Measurements from ENCODE around the gene ASXL2.
A peak's percentile ranks its signal among the peaks of the same experiment; 100 is the strongest.
"Not testable (repeated sequence)": the region's sequence is repeated elsewhere in the genome, so short reads cannot be mapped to it uniquely, and the experiment has no call there.

The ASXL2 gene

DNA sequence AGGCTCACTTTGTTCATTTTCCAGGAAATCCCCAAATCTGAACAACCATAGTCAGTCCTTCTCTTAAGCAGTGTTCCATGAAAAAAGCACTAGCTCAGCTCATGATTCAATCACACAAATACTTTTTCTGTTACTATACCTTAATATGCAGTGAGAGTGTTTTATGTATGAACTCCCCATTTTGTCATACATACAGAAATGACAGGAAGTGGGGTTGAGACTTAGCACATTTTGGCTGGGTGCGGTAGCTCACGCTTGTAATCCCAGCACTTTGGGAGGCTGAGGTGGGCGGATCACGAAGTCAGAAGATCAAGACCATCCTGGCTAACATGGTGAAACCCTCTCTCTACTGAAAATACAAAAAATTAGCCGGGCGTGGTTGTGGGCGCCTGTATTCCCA, 149.7 kb downstream of the ASXL2 start:
- no peak for DNase-seq

DNA sequence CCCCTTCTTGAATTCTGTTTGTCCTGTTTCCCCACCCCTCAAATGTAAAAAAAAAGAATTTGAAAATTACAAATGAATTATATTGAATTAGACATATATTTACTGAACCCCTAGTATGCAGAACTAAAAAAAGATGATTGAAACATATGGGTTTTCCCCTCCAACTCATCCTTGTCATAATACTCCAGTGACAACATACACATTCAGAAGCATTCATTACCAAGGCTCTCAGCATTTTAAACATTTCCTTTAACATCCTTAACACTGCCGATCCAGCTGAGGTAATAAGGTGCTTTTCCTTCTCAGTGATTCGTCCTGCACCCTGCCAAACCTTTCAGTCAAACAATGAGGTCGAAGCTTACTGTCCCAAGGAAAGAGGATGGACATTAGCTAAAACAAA, 151.8 kb downstream of the ASXL2 start:
- DNase-seq: no peak

DNA sequence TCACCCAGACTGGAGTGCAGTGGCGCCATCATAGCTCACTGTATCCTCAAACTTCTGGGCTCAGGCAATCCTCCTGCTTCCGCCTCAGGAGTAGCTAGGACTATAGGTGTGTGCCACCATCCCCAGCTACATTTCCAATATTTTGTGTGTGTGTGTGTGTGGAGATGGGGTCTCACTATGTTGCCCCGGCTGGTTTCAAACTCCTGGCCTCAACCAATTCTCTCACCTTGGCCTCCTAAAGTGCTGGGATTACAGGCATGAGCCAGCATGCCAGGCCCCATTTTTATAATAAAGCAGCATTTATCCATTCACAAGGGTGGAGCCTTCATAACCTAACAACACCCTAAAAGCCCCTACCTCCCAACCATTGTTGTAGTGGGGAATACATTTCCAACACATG, 152.4 kb downstream of the ASXL2 start:
- DNase-seq: no peak

DNA sequence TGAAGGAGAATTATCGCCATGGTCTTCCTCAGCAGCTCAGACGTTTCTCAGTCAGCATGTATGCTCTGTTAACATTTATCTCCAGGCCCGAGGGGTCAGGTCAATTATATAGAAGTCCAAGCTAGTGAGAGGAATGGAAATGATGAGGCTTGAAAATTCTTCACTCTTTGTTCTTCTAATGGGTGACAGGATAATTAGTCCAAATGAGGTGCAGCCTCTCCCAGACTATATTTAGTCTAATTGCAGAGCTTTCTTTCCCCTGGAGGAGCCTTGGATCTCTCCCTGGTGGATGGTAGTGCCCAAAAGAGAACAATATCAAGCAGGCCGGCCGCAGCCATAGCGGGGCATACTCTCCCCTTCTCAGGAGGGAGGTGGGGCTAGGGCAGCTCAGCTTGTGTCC, 153.5 kb downstream of the ASXL2 start:
- DNase-seq: no peak

DNA sequence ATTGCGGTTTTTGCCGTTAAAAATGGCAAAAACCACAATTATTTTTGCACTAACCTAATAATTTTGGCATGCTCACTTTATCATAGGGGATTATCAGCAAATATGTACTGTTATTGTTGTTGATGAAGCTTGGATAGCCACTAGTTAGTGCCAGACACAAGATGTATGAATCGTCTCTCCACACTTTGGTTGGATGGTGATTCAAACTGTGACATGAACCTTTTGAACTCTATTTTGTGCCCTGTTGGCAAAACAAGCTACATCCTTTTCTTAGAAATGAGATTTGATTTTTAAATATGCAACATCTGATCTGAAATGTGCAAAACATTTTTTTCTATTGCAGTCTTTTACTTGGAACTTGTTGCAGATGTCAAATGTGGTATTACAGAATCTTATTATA, 156.1 kb downstream of the ASXL2 start:
- no peak for DNase-seq

DNA sequence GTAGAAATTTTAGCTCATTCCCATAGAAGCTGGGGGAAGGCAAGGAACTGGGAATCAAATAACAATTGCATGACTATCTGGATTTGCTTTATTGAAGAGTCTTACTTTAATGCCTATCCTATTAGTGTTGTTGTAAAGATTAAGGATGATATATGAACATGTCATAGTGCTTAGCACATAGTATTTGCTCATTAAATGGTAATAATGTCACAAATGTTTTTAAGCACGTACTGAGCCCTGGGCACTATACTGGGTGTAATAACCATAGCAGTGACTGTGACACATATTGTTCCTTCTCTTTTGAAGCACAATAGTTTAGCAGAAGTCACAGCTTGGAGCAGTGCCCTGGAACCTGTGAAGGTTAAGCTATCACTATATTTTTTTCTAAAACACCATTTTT, 157.7 kb downstream of the ASXL2 start:
- no peak for DNase-seq

DNA sequence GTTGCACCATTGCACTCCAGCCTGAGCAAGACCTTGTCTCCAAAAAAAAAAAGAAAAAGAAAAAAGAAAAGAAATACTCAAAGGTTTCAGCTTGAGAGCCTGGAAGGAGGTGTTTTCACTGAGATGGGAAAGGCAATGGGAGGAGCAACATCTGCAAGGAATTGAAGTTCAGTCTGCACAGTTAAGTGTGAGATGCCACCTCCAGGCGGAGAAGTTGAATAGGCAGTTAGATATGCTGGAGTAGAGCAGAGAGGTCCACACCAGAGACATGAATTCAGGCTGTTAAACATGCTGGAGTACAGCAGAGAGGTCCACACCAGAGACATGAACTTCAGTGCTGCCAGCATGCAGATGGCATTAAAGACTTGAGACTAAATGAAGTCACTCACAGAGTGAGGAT, 163.5 kb downstream of the ASXL2 start:
- DNase-seq: no peak

DNA sequence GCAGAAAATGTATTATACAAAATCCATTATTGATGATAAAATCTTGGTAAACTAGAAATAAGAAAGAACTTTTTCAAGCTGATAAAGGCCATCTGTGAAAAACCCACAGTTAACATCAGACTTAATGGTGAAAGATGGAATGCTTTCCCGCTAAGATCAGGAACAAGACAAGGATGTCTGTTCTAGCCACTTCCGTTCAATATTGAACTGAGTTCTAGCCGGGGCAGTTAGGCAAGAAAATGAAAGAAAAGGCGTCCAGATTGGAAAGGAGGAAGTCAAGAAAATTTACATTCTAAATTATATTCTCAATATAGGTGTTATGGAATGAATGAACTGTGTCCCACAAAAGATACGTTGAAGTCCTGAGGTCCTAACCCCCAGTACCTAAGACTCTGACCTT, 165.8 kb downstream of the ASXL2 start:
- DNase-seq: no peak

DNA sequence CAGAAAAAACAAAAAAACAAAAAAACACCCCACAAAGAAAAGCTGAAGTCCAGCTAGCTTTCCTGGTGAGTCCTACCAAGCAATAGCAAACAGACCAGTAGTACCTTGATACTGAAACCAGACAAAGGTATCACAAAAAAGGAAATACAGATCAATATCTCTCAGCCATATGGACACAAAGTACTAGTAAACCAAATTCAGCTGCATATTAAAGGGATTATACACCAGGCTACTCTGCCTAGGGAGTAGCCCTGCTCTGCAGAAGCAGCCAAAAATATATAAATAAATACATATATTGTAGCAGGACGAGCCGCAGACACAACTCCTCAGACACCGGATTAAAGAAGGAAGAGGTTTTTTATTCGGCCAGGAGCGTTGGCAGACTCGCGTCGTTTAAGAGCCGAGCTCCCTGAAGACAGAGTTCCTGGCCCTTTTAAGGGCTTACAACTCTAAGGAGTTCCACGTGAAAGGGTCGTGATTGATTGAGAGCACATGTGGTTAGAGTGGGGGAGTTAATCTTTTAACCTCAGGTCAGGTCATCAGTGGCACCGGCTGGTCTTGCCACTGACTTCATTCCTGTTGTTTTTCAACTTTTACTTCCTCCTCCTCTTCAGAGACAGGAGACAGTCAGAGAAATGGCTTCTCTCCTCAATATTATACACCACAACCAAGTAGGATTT, 166.5 kb downstream of the ASXL2 start:
- no peak for DNase-seq

DNA sequence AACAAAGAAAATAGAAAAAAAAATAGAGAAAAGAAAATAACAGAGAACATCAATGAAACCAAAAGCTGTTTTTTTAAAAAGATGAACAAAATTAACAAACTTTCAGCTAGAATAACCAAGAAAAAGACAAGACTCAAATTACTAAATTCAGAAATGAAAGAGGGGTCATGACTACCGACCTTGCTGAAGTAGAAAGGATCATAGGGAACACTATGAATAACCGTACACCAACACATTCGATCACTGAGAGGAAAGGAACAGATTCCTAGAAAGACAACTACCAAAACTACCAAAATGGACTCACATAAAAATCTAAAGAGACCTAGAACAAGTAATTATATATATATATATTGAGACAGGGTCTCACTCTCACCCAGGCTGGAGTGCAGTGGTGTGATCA, 167.5 kb downstream of the ASXL2 start:
- DNase-seq: no peak

DNA sequence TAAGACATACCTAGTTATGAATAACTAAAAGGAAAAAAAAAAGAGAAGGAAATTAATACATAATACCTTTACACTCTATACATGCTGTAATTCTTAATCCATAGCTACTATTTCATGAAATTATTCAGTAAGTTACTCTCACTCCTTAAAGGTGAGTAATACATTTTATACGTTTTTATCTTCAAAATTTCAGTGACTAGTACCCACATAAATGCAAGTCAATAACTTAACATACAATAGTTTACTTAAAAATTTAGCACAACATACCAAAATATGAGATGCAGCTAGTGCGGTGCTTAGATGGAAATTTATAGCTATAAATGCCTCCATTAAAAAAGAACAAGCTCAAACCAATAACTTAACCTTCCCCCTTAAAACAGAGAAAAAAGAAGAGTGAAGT, 168.9 kb downstream of the ASXL2 start:
- no peak for DNase-seq

DNA sequence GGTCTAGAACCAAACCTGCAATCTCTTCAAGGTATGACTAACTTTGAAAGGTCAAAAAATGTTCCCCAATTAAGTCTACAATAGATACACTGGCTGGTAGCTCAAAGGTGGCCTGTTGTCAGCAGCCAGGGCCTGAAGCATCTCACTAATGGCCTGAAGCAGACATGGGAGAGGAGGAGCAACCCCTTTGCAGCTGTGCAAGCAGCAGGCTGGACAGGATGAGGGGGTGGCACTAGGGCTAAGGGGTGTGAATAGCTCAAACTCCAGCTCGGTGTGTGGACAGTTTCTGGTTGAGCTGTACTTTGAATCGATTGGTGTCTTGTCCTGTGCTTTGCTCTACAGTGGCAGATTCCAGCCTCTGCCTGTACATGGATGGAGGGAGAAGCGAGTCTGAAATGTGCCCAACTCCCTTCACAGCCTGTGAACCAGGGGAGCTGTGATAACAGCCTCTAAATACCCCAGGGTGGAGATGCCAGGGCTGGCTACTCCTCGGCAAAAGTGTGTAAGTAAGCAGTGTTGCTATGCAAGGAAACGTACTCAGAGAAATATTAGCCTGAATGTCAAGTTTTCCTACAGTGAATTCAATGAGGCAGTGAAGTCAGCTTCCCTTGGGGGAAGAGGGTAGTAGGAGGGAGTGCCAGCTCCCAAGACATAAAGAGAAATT, 170.2 kb downstream of the ASXL2 start:
- no peak for DNase-seq

DNA sequence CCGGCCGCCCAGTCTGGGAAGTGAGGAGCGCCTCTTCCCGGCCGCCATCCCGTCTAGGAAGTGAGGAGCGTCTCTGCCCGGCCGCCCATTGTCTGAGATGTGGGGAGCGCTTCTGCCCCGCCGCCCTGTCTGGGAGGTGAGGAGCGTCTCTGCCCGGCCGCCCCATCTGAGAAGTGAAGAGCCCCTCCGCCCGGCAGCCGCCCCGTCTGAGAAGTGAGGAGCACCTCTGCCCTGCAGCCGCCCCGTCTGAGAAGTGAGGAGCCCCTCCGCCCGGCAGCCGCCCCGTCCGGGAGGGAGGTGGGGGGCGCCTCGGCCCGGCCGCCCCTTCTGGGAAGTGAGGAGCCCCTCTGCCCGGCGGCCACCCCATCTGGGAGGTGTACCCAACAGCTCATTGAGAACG, 172.7 kb downstream of the ASXL2 start:
- not testable (repeated sequence) for DNase-seq

DNA sequence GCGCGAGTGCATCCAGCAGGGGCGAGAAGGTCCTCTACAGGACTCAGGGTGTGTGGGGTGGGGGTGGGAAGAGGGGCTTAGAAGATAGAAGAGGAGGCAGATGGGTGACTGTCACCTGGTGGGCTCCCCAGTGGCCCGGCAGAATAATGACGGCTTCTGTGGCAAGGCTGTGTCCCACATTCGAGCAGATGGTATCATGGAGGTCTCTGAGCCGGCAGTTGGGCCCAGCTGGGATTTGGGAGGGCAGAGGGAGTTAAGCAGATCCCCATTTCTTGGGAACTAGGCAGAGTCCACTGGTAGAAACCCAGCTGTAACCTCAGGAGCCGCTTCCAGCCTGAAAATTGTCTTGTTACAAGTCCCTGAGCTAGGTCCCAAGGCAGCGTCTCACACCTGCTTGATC, 176.5 kb downstream of the ASXL2 start:
- DNase-seq: no peak

DNA sequence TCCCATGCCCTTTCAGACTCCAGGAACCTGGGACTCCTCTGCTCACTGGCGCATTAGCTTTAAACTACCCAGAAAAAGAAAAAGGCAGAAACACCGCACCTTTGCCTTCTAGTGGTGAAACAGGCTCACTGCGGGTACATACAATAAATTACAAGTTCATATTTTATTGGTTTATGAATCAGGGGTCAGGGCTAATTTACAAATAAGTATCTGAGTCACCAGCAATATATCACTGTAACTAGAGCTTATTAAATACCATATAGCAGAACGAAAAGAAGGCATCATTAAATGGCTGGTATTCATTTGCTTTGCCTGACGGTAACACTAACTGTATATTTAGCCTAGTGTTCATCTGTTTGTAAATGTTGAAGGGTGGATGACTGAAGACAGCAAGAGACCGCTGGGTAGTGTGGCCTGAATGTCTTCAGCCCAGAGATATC, 178.0 kb downstream of the ASXL2 start:
- DNase-seq: peak; percentile 37

DNA sequence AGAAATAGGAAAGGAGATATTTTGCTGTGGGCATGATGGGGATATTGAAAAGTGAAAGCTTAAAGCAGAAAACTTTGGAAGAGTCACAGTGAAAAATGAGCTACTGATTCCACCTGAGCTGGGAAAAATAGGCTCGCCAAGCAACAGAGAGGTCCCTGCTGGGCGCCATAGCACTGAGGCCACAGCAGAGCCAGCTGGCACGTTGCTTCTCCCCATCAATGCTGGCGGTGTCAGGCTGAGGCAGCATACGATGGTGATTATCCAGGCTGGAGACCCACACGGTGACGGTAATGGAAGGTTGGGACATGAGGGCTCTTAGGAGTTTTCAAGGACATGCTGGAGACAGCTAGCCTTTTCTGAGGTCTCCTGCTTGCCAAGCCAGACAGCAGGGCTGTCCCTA, 179.1 kb downstream of the ASXL2 start:
- DNase-seq: no peak

DNA sequence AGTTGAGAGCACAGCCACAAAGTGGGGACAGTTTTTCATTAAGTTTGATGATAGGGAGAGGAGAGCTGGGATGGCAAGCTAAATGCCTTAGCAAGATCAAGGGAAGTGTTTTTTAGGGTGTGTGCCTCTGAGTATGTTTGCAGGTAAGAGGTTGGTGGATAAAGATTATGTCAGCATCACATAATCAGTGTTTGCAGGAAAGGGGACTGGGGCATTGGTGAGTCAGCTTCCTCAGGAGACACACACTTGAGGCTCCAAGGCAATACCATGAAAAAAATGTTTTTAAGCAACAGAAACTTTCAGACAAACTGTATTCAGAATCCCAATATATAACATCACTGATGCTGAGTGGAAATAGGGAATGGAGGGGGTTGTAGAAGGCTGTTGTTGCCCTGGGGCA, 179.5 kb downstream of the ASXL2 start:
- no peak for DNase-seq

DNA sequence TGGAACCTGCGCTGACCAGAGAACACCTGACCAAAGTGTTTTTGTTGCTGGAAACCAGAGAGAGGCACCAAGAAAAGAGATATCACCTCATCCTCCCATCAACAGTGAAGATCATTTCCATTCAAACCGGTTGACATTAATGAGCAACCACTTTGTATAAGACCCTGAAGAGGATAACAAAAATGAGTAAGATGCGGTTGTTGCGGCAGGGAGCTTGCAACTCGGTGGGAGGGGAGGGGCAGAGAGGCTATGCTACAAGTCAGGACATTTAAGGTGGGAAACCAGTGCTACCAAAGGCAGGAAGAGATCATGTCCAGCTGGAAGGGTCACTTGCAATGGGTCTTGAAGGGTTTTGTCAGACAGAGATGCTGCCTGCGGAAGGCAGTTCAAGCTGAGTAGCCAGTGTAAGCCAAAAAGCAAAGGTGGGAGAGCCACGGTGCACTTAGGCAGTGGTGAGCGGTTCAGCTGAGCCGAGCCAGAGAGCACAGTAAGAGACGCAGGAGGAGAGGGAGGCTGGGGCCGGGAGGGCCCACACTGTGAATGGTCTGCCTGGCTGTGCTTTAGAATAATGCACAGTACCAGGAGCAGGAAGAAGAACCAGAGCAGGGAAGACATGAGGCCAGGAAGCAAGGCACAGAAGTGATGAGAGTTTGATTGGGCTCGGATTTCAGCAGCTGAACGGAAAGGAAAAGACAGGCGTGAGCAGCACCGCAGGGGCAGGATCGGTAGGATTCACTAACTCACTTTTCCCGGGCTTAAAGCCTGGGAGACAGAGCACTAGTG, 180.5 kb downstream of the ASXL2 start:
- DNase-seq: no peak

DNA sequence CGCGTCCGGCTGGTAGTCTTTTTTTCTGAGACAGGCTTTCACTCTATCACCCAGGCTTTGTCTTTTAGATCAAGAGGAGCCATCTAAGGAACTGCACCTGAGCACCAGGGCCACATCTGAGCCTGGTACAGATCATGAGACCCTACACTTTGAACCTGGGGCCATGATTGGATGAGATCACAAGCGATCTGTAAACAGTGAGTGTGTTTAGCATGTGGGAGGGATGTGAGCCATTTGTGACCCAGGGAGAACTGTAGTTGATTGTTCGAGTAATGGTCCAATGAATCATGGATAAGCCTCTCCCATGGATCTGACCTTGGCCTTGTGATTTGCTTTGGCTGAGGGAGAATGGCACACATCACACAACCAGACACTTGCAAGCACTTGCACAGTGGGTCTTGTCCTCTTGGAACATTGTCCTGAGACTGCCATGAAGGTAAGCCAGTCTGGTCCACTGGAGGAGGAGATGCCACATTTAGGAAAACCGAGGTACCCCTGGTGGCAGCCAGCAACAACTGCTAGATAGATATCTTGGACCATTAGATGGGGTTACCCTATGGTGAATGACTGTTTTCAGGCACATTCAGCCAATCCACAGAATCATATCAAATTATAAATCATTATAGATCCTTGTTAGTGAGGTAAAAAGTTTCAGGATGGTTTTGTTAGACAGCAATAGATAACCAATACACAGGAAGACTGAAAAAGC, 185.4 kb downstream of the ASXL2 start:
- no peak for DNase-seq

DNA sequence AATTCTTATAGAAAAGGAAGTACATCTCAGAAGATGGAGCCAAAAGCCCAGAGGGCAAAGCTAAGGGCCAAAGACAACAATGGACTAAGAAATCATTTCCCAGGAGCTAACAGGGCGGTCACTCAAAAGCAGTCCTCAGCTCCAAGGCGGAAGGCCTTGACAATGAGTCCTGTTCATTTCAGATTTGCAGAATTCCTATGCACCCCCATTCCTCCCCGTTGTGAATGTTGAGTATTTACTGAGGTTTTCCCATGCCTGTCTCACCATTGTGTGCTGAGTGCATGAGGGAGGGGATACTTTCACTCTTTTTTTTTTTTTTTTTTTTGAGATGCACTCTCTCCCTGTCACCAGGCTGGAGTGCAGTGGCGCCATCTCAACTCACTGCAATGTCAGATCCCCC, 186.1 kb downstream of the ASXL2 start:
- DNase-seq: no peak

DNA sequence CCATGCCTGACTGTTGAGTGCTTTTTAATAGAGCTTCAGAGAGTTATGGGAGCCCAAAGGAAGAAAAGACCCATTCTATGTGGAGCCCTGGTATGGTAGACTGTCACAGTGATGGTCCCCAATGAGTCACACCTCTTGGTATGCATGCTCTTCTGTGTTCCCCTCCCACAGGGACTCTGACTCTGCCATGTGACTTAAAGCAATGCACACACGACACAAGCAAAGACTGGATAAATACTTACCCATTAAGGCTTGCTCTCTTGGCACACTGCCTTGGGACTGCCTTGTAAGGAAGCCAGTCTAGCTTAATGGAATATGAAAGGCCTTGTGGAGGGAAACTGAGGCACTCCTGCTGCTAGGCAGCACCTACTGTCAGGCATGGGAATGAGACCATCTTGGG, 188.2 kb downstream of the ASXL2 start:
- no peak for DNase-seq

DNA sequence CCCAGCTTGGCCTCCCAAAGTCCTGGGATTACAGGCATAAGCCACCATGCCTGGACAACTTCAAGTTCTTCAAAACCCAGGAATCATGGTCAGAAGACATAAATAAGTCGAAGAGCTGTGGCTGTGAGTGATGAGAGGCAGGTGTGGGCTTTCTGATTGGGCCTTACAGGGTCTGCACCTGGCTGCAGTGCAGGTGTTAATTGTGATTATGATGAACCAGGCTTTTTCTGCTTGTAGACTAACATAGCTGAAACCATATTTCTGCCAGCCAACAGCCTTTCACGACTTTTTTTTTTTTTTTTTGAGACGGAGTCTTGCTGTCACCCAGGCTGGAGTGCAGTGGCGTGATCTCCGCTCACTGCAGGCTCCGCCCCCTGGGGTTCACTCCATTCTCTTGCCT, 190.1 kb downstream of the ASXL2 start:
- DNase-seq: no peak

DNA sequence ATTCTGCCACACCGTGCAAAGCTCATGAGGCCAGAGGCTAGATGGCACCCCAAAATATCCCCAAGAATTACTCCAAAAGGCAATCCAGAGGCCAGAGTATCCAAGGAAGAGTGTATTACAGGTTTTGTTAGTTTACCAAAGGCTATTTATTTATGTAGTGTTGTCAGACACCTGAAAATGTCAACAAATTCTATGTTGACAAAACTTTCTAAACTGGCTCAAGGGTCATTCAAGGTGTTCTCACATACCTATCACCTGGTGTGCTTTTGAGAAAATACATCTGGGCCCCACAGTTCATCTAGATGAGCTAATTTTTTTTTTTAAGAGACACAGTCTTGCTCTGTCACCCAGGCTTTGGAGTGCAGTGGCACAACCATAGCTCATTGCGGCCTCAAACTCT, 192.5 kb downstream of the ASXL2 start:
- DNase-seq: no peak

All from activated CD4-positive, alpha-beta T cell treated with anti-CD3 and anti-CD28 coated beads for 48 hours (primary cell).